Measurements from ENCODE around the gene LCN15.

LCN15 gene

DNA sequence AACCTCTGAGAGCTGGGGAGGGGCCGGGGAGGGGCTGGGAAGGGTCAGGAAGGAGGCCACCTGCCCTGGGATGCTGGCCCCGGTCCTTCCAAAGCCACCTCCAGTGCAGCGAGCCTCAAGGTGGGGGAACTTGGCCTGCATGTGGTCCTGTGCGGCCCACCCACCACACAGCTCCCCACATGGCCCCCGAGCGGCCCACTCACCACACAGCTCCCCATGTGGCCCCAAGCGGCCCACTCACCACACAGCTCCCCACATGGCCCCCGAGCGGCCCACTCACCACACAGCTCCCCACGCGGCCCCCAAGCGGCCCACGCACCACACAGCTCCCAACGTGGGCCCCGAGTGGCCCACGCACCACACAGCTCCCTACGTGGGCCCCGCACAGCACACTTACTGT, 19.5 kb downstream of the LCN15 start:
- TF ChIP-seq, protein P1, sequence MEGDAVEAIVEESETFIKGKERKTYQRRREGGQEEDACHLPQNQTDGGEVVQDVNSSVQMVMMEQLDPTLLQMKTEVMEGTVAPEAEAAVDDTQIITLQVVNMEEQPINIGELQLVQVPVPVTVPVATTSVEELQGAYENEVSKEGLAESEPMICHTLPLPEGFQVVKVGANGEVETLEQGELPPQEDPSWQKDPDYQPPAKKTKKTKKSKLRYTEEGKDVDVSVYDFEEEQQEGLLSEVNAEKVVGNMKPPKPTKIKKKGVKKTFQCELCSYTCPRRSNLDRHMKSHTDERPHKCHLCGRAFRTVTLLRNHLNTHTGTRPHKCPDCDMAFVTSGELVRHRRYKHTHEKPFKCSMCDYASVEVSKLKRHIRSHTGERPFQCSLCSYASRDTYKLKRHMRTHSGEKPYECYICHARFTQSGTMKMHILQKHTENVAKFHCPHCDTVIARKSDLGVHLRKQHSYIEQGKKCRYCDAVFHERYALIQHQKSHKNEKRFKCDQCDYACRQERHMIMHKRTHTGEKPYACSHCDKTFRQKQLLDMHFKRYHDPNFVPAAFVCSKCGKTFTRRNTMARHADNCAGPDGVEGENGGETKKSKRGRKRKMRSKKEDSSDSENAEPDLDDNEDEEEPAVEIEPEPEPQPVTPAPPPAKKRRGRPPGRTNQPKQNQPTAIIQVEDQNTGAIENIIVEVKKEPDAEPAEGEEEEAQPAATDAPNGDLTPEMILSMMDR (IDR thresholded peaks at IDR 0.05; ENCODE audit: low read depth, low read length), result no peak

DNA sequence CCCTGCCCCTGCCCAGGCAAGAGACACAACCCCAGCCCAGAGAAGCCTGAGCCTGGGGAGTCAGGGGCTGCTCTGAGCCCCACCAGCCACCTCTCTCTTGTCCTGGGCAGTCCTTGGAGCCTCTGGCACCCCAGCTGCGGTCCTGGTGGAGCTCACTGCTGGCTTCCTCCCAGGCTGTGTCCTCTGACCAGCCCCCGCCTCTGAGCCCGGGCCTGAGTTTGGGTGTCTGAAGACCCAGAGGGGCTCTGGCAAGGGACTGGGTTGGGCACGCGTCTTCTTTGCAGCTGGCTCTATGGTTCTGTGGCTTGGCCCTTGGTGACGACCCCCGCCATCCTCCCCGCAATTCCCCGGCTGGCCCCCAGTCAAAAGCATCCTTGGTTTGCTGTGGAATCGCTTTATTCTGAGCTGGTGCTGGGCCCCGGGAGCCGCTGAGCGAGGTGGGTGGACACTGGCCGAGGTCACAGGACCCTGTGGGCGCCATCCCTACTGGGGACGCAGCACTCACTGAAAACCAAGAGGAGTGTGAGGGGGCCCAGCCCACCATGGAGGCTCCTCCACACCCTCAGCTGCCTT, 20.6 kb downstream of the LCN15 start:
- no peak for DNase-seq (ENCODE audit: extremely low read depth, low read depth)
- TF ChIP-seq, protein P1 (IDR thresholded peaks at IDR 0.05; ENCODE audit: low read depth, low read length), result no peak

More for the DNA sequence above, 19.5 kb downstream of the LCN15 start:
- no peak for DNase-seq (ENCODE audit: extremely low read depth, low read depth)

DNA sequence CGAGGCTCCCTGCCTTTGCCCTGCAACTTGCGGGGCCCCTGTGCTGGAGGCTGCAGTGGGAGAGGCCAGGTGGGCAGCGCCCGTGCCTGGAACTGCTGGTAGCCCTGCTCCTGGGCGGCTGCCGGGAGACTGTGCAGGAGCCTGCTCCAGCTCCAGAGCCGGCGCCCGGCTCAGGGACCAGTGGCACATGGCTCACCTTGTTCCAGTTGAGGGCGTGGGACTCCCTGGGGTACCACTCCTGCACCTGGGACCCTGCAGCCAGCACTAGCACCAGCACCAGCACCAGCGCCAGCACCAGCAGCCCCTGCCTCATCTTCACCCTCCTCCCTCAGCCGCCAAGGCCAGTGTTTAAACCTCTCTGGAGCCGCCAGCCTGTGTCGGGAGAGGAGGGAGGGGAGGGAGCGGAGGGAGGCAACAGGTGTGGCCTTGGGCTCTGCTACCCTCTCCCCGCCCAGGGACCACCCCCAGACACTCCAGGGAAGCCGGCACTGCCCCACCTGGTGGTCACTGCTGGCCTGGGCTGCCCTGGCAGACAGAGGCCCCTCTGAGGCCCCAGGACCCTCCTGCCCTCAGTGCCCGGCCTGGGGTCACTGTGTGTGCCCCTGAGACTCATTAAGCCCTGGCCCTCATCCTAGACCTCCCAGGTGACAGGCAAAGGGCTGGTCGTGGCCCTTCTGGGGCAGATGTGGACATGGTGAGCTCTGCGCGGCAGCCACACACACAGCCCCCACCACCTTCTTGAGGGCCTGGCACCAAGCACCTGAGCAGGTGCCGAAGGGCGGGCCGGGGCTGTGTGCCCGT, 21.5 kb downstream of the LCN15 start, which contains the start of gene LCN10:
LCN10 (minus strand) TSS at position 350 of the 801 bp plus-strand sequence; CDS start at position 313, 37 bp downstream.
- TF ChIP-seq, protein P1 (IDR thresholded peaks at IDR 0.05; ENCODE audit: low read depth, low read length), result peak; percentile 32
- DNase-seq (ENCODE audit: extremely low read depth, low read depth), result no peak

DNA sequence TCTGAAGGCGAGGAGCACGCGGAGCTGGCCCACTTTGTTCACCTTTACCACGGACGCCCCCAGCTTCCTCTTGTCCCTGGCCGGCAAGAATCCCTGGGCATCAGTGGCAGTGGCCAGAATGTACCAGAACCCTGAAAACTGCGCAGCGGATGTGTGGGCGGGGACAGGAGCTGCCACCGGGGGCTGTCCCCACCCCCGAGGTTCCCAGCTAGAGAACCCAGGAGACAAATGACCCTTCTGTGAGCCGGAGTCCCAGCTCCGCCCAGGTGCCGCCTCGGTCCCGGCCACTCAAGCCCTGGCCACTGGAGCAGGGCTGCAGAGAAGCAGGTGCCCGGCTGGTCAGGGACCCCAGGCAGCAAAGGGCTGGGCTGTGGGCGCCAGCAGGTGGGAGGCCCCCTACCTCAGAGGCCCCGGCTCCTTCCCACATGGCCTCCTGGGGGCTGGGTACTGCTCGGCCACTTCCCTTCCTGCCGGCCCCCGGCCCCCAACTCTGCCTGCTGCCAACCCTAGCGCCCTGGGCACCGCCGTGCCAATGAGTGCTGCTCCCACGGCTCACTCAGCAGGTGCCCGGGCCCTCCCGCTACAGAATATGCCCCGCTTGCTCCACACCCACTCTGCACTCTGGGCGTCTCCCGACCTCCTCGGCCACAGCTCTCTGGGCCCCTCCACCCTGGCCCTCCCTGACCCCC, 22.3 kb downstream of the LCN15 start:
- no peak for DNase-seq (ENCODE audit: extremely low read depth, low read depth)
- TF ChIP-seq, protein P1 (IDR thresholded peaks at IDR 0.05; ENCODE audit: low read depth, low read length), result no peak

DNA sequence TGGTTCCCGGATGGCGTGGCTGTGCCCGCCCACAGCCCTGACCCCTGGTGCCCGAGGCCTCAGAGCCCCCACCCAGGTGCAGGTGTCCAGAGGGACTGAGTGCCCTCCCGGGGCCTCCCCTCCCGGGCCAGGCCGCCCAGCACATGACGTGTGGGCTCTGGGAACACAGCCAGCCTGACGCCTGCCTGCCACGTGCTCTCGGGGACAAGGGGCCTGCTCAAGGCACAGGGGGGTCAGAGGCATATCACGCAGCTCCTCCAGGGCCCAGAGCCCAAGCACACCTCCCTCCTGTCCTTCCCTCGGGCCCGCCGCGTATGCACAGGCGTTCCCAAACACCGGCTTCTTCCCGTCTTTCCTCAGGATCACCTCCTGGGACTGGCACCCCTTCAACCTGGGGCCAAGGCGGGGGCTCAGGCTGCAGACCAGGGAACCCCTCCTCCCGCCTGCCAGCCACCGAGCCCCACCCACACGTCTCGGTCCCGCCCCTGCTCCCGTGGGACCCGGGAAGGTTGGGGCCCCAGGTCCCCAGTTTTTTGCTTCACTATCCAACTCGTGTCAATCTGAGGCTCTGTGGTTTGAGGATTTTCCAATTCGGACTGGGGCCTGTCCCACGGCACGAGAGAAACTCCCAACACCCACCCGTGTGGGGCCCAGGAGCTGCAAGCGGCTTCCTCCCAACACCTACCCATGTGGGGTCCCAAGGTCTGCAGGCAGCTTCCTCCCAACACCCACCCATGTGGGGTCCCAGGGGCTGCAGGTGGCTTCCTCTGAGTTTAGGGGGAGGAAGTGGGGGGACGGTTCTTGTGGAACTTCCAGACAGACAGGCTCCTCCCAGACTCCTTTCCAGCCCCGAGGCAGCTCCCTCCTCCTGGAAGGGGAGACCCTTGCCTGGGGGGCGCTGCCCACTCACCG, 23.1 kb downstream of the LCN15 start:
- no peak for DNase-seq (ENCODE audit: extremely low read depth, low read depth)
- TF ChIP-seq, protein P1 (IDR thresholded peaks at IDR 0.05; ENCODE audit: low read depth, low read length), result no peak

DNA sequence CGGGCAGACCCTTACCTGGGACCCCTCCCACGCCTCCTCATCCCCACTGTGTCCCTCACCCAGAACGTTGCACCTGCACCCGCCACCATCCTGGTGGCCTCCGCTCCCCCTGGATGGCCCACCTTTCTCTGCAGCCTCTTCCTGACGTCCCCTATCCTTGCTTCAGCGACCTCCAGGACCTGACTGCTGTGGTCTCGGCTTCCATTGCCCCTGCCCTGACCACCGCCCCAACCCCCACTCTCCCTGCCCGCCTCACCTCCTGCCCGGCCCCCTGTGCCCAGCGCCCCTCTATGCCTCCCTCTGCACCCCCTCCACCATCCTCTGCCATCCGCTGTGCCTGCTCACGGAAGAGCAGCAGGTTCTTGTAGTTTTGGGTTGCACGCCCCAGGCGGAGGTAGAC, 23.8 kb downstream of the LCN15 start:
- DNase-seq (ENCODE audit: extremely low read depth, low read depth), result no peak
- TF ChIP-seq, protein P1 (IDR thresholded peaks at IDR 0.05; ENCODE audit: low read depth, low read length), result no peak
